A673 (cell line): Measurements from ENCODE around the gene RNF10. TPM values are rescaled to one million over a fixed set of nuclear protein-coding genes. Genes with fewer than 3 reads are reported as not detected.
"Not testable (repeated sequence)": the region's sequence is repeated elsewhere in the genome, so short reads cannot be mapped to it uniquely, and the experiment has no call there.

Source experiments
- BruUV-seq: library from RNA; stranded (reverse); fragments of 400-500 nt; replicated peaks from 2 replicates; lab custom pipeline; 2021; lab: Mats Ljungman, UMichigan
- CTCF ChIA-PET: fragments of 300-600 bp; sonication (Branson Sonifier 250); formaldehyde crosslinking; loops from one replicate; lab custom pipeline; 2022; ENCODE audit warnings: antibody characterized with exemption; lab: Charles Lee
- POLR2A ChIA-PET: fragments of 300-600 bp; sonication (Branson Sonifier 250); formaldehyde crosslinking; loops from one replicate; lab custom pipeline; 2022; ENCODE audit warnings: antibody characterized with exemption; ENCODE audit not compliant: low non-redundant PET; lab: Charles Lee
- DNase-seq: peaks from one replicate; pipeline ENCODE4 v3.0.0-alpha.2; 2015; ENCODE audit warnings: low spot score
- H3K27ac ChIP-seq: fragments of 200-600 bp; sonication (generic); 2 replicates; pipeline ENCODE4 v1.5.1; 2016; ENCODE audit warnings: mixed run types, low read depth, mild to moderate bottlenecking, mixed read lengths, antibody characterized with exemption, low read length; ENCODE audit not compliant: poor library complexity, severe bottlenecking
- H3K27me3 ChIP-seq: fragments of 200-600 bp; sonication (generic); replicated peaks from 2 replicates; pipeline ENCODE4 v1.6.1; 2017; ENCODE audit warnings: mixed run types, low read depth, mild to moderate bottlenecking, mixed read lengths, antibody characterized with exemption, low read length; ENCODE audit not compliant: insufficient read depth, poor library complexity
- H3K36me3 ChIP-seq: fragments of 200-600 bp; sonication (generic); 2 replicates; pipeline ENCODE4 v1.6.1; 2016; ENCODE audit warnings: mixed run types, mild to moderate bottlenecking, mixed read lengths, antibody characterized with exemption, low read length; ENCODE audit not compliant: insufficient read depth, poor library complexity, severe bottlenecking
- H3K4me1 ChIP-seq: fragments of 200-600 bp; sonication (generic); 2 replicates; pipeline ENCODE4 v1.6.1; 2017; ENCODE audit warnings: mixed run types, mild to moderate bottlenecking, mixed read lengths, antibody characterized with exemption, low read length; ENCODE audit not compliant: insufficient read depth, poor library complexity, severe bottlenecking
- H3K4me3 ChIP-seq: fragments of 200-600 bp; sonication (generic); 2 replicates; pipeline ENCODE4 v1.5.1; 2016; ENCODE audit warnings: low read depth, mixed run types, mild to moderate bottlenecking, mixed read lengths, low read length; ENCODE audit not compliant: poor library complexity, severe bottlenecking
- H3K9me3 ChIP-seq: fragments of 200-600 bp; sonication (generic); 2 replicates; pipeline ENCODE4 v1.6.1; 2016; ENCODE audit warnings: mixed run types, low read depth, mild to moderate bottlenecking, mixed read lengths, antibody characterized with exemption, low read length; ENCODE audit not compliant: poor library complexity, severe bottlenecking
- CTCF ChIP-seq: fragments of 300-800, 200-600 bp; sonication (generic); conservative IDR thresholded peaks from 2 replicates; pipeline ENCODE4 v1.5.1; 2017; ENCODE audit warnings: low read depth, mild to moderate bottlenecking, antibody characterized with exemption, low read length, moderate library complexity, mixed read lengths
- EZH2 ChIP-seq: fragments of 200-600 bp; sonication (generic); IDR thresholded peaks from 2 replicates; pipeline ENCODE4 v1.6.1; 2017; ENCODE audit warnings: borderline replicate concordance, low read depth, mild to moderate bottlenecking, mixed read lengths, antibody characterized with exemption, low read length; ENCODE audit not compliant: poor library complexity, severe bottlenecking
- intact Hi-C: fragments of 100-400 bp; cut with micrococcal nuclease; formaldehyde crosslinking; loops from one replicate; pipeline ENCODE4 v1.10.0; 2022; ENCODE audit not compliant: unreplicated experiment
- total RNA-seq: library from RNA; stranded (reverse); gene quantifications from 2 replicates; pipeline ENCODE4 v1.2.3, GENCODE V29; 2021

RNF10 gene
- total RNA-seq, 1 experiment from 2014 or later = 240 TPM

GRCh38 chr12:120529641-120530417 is 4.3 kb upstream of the RNF10 start:
- ChIA-PET CTCF (no interaction called here), POLR2A (no interaction called here)
- H3K9me3 ChIP-seq = no peaks in the 10 kb centered on the region
- no peaks in the 10 kb centered on the region for H3K36me3 ChIP-seq
- peak overlapping the region; percentile 90 for H3K27ac ChIP-seq
- intact Hi-C loops = no loop called here
- no peak for TF ChIP-seq CTCF
- peak overlapping the region; percentile 83 for H3K4me3 ChIP-seq
- DNase-seq = peak; percentile 60
- H3K4me1 ChIP-seq = no peaks in the 10 kb centered on the region
- no peaks in the 10 kb centered on the region for H3K27me3 ChIP-seq
- BruUV-seq = no TSS peak

GRCh38 chr12:120530418-120530761 is 3.8 kb upstream of the RNF10 start:
- Histone ChIP-seq H3K27ac (peak overlapping the region; percentile 90), H3K4me3 (peak overlapping the region; percentile 83)
- BruUV-seq, H3K27me3 ChIP-seq, intact Hi-C loops, POLR2A ChIA-PET, H3K36me3 ChIP-seq, DNase-seq, H3K4me1 ChIP-seq, H3K9me3 ChIP-seq, CTCF ChIA-PET: not testable (repeated sequence)

- CTCF ChIA-PET = no interaction called here
- TF ChIP-seq EZH2 = no peak
- TF ChIP-seq CTCF = no peak
- no peak for DNase-seq
- no peaks in the 10 kb centered on the region for H3K9me3 ChIP-seq
- peaks cover 21% of the 10 kb centered on the region for H3K4me1 ChIP-seq
- intact Hi-C loops = no loop called here
- no peaks in the 10 kb centered on the region for H3K27me3 ChIP-seq
- peaks cover 10% of the 10 kb centered on the region for H3K36me3 ChIP-seq
- POLR2A ChIA-PET = interaction anchor here (0.6 kb wide), 1 partner anchor 332 kb away, joined by 3 read pairs; no protein-coding TSS in a partner anchor
- H3K4me3 ChIP-seq = no peak overlapping the region
- BruUV-seq = no TSS peak
- H3K27ac ChIP-seq = no peak overlapping the region
Measured at GRCh38 chr12:120532701-120533238, 1.4 kb upstream of the RNF10 start.
